Renal pelvis (tissue), 4 donors: ENCODE measurements around the gene SNUPN. TPM values are rescaled to one million over a fixed set of nuclear protein-coding genes. Genes with fewer than 3 reads are reported as not detected.

Experiments used
- DNase-seq: peaks from one replicate; pipeline ENCODE4 v3.0.0-alpha.2; 2013
- polyA plus RNA-seq, 3 donors: library from polyadenylated mRNA; unstranded; fragments of 120-200 nt; gene quantifications; one replicate each; pipeline ENCODE4 v1.2.1, GENCODE V29; 2013; ENCODE audit not compliant: insufficient read length in 3 of 3

SNUPN gene
- polyA plus RNA-seq, 3 donors, result 25.0 to 32.6 (median 28.9) TPM

GRCh38 chr15:75659141-75659771, 33.7 kb upstream of the SNUPN start:
- no peak for DNase-seq

GRCh38 chr15:75656813-75657212, 31.3 kb upstream of the SNUPN start:
- no peak for DNase-seq

- no peak for DNase-seq
Observed at GRCh38 chr15:75656331-75656730, 30.8 kb upstream of the SNUPN start.

- DNase-seq, result no peak
Observed at GRCh38 chr15:75655931-75656330, 30.4 kb upstream of the SNUPN start.

DNA sequence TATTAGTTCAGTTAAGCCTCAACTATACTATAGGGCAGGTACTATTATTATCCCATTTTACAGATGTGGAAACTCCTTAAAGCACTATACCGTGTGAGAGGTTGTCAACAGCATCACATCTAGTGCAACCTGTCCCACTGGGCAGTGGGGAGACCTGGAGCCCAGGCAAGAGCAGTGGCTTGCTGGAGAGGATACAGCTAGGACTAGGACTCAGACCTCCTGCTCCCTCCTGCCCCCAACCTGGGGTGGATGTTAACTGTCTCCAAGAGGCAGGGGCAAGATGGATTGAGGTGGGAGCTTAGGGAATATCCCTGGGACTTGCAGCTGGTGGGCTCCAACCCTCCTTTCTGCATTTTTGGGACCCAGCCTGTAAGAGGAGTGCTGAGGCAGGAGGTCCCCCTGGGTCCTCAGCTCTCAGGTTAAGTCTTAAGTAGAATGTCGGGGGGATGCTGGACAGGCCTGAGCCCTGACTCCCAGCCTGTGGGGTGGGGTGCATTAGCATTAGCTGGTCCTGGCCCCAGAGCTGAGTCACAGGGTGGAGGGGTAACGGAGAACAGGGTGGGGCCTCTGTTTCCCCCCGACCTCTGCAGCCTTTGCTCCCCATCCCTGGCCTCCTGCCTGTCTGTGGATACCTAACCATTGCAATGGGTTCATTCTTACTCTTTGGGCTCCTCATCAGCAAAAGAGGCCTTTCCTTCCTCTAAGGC, 28.8 kb upstream of the SNUPN start:
- DNase-seq, result no peak

DNA sequence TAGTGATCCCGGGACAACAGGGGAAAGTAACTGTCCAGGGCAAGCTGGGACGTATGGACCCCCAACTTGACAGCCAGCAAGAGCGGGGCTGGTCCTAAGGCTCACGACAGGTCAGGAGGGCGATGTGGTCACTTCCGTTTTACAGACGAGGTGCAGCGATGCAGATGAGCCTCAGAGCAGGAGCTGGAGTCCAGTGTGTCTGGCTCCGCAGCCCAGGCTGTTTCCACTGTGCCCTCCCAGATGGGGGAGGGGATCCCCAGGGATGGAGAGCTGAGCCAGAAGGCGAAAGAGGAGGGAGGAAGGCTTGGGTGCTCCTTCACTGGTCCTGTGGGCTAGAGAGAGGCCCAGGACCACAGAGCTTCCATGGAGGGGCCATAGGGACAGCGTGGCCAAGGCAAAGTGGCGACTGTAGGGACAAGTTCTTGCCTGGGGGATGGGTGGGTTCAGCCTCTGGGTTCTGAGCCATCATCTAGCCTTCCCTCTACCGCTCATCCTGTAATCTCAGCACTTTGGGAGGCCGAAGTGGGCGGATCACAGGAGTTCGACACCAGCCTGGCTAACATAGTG, 27.9 kb upstream of the SNUPN start:
- DNase-seq, result no peak

DNA sequence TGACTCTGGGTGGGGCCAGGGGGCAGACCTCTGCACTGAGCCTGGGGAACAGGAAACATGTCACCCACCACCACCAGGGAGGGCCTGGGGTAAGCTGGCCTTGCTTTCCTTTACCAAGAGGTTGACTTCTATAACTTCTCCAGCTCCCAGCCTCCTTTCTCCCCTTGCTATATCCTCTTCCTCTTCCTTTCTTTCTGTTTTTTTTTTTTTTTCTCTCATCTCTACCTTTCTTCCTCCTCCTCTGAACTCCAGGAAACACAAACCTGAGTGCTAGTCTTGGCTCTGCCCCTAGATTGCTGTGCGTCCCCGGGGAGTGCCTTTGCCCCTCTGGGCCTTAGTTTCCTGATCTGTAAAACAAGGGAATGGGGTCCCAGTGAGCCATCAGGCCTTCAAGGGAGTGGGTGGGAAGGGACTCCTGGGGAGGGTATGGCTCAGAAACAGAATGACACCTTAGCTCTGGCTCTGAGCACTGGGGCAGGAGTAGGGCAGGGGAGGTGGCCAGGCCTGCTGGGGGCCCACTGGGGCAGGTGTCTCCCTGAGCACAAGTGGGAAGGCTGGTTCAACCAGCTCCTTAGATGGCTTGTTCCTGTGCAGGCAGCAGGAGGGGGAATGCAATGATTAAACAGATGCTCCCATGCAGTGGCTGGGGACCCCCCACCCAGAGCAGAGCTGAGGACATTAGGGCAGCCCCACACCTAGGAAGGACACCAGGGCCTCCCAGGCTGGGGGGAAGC, 26.5 kb upstream of the SNUPN start:
- DNase-seq, result no peak

DNA sequence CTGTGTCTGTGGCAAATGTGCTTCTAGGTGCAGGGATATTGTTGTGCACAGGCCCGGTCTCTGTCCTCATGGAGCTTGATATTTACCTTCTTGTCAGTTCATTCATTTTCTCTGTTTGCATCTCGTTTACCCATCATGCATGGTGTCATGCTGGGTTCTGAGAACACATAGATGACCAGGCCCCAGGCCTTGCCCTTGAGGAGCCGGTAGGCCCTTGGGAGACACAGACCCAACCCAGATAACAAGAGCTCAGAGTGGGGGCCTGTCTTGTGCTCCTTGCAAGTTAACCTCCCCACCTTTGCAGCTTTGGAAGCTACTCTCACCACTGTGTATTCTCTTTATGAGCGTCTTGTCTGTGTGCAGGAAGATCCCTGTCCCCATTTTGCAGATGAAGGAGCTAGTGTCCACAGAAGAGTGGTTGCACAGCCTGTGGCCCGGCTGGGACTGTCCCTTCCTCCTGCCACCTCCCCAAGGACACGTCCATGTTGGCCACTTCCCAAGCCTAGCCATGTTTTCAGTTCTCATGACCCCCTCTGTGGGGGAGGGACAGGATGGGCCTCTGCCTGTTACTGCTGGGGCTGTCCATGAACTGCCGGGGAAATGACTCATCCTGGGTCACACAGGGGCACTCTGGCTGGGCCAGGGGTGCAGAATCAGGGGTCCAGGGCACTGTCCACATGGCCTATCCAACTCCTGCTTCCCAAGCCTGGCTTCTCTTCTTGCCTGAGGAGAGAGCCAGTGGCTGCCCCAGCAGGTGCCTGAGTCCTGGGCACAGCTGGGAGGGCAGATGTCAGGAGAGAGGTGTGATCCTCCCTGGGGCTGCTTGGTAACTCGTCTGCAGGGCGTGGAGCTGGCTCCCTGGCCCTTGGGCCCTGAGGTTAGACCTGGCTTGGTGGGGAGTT, 25.6 kb upstream of the SNUPN start:
- no peak for DNase-seq

DNA sequence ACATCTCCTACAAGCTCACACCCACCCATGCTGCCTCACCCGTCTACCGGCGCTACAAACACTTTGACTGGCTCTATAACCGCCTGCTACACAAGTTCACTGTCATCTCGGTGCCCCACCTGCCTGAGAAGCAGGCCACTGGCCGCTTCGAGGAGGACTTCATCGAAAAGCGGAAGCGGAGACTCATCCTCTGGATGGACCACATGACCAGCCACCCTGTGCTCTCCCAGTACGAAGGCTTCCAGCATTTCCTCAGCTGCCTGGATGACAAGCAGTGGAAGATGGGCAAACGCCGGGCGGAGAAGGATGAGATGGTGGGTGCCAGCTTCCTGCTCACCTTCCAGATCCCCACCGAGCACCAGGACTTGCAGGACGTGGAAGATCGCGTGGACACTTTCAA, 24.3 kb upstream of the SNUPN start:
- DNase-seq, result no peak

- no peak for DNase-seq
Observed at GRCh38 chr15:75649045-75649761, 23.7 kb upstream of the SNUPN start.

- peak; percentile 48 for DNase-seq
Observed at GRCh38 chr15:75648156-75649000, 22.9 kb upstream of the SNUPN start.

DNA sequence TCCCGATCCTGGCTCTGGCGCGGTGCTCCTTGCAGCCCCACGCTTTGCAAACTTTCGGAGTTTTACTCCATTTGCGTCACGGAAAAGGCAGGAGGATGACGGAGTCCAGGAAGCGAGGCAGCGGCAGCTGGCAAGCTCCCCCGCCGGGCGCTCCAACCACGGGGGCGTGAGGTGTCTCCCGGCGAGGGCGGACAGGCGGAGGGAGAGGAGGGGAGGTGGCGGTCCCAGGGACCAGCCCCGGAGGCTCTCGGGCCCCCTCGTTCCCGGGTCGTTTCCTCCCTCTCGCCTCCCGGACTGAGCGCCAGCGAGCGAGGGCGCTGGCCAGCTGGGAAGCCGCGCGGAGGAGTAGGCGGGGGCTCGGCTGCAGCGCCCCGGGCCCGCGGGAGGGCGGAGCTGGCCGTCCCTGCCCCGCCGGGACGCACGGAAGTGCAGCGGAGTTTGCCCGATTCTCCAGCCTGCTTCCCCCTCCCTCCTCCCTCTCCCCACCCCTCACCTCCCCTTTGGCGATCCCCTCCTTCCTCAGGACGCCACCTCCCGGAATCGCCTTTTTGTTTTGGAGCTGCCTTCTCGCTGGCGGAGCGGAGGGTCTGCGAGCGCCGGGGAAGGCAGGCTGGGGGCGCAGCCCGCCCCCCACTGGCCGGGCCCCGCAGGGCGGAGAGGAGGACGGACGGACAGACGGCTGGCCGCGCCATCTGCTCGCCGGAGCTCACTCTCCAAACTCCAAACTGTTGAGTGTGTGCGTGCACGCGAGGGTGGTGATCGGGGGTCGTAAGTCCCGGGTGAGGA, 22.0 kb upstream of the SNUPN start, which contains the start of gene SNX33:
SNX33 (plus strand) TSS at position 543 of the 786 bp plus-strand sequence. CDS start 1,191 bp downstream, outside the sequence.
- peak; percentile 82 for DNase-seq

- DNase-seq, result no peak
Observed at GRCh38 chr15:75646944-75647364, 21.4 kb upstream of the SNUPN start.

DNA sequence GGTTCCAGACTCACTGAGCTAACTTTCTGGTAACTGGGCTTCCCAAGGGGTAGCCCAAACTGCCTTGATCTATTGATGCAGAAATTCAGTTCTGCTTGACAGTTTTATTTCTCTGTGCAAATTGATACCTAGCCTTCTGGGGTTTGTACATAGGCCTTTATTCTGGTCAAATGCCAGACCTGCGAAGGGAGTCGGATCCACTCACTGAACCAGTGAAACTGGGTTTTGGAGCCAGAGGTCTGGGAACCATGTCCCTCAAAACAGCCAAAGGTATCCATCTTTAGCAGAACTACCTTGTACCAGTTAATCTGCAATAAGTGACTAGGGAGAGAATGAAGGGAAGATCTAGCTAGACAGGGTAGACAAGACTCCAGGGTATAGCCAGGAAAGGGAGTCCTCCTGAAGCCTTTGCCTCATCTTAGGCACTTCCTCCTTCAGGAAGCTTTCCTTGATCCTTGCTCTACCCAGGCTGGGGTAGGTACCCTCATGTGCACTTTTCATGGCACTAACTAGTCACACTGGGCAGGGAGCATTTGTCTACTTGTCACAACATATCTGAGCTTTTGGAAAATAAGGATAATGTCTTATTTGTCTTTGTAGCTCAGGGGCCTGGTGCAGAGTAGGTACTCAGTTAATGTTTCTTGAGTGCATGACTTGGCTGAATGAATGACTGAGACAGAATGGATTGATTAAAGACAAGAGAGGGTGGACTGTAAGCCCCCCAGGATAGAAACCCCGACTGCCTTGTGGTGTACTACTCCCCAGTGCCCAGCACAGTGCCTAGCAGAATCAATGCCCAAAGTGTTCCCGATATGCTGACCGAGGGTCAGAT, 20.8 kb upstream of the SNUPN start:
- DNase-seq, result no peak

- DNase-seq, result no peak
Observed at GRCh38 chr15:75644376-75644775, 18.9 kb upstream of the SNUPN start.

- DNase-seq, result no peak
Observed at GRCh38 chr15:75641603-75642002, 16.1 kb upstream of the SNUPN start.

DNA sequence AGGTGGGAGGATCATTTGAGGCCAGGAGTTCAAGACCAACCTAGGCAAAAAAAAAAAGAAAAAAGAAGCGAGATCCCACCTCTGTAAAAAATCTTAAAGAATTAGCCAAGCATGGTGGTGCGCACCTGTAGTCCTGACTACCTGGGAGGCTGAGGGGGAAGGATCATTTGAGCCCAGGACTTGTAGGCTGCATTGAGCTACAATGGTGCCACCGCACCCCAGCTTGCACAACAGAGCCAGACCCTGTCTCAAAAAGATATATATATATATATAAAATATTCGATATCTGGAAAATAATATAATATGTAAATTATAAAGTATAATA, 15.6 kb upstream of the SNUPN start:
- DNase-seq, result no peak

DNA sequence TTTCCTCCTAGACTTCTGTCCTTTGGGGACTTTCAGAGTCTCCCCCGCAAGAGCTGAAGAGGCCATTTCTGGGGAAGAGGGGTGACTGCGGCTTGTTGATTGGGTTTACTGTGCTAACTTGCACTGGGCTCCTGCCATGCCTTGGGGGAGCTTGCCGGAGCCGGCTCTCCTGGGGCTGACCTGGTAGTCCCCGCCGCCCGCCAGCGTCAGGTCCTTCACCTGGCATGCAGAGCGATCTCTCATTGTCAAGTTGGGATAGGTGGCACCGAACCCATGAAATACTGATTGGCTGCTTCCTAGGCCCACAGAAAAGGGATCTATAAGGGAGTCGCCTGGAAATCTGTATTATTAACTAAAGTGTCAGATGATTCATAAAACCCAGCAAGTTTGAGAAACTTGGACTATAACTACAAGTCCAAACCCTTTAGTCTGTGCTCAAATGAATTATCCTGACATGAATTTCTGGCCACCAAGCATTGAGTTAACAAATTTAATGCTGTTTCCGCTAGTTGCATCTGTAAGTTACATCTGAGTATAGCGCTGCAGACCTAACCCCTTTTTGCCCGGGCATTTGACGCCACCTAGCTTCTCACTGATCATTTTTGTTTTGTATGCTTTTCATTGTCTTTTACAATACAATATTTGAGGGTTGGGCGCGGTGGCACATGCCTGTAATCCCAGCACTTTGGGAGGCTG, 15.1 kb upstream of the SNUPN start:
- DNase-seq, result no peak
